HG03521 (cell line): Measurements from ENCODE around the gene NFE2L1.
"Not testable (repeated sequence)": the region's sequence is repeated elsewhere in the genome, so short reads cannot be mapped to it uniquely, and the experiment has no call there.

ENCODE experiments used
- ATAC-seq: cut with Tn5 transposase; IDR thresholded peaks from one replicate; pipeline ENCODE4 v1.9.1; 2021; ENCODE audit warnings: mild to moderate bottlenecking, moderate library complexity; ENCODE audit not compliant: unreplicated experiment

The NFE2L1 gene

DNA sequence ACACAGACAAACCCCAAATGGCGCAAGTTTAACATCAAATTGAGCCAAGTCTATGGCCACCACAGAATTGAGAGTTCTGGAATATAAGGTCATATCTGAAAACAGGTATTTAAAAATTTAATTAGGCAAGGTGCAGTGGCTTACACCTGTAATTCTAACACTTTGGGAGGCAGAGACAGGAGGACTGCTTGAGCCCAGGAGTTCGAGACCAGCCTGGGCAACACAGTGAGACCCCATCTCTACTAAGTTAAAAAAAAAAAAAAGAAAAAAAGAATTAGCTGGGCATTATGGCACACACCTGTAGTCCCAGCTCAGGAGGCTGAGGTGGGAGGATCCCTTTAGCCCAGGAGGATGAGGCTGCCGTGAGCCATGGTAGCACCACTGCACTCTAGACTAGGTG, 19.1 kb downstream of the NFE2L1 start:
- no peak for ATAC-seq

- ATAC-seq: not testable (repeated sequence)
Observed at GRCh38 chr17:48067808-48068207, 19.6 kb downstream of the NFE2L1 start.

DNA sequence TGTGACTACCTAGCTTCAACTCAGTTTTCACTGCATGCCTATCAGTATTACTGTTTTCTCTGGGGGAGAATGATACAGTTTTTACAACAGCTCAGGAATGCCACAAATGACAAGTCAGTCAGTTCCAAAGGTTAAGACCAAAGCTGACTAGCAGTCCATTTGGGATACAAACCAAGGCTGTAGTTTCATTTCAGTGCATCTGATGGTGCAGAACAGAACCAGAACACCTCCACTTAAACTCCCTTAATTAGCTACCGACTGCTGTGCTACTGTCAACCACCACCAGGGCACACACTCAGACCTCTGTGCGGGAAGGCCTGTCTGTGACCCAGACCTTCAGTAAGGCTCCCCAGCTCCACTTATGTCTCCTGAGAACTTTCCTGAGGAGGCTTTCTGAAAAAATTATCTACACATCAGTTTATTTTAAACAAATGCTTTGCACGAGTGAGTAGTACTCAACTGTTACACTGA, 20.4 kb downstream of the NFE2L1 start:
- ATAC-seq: no peak

DNA sequence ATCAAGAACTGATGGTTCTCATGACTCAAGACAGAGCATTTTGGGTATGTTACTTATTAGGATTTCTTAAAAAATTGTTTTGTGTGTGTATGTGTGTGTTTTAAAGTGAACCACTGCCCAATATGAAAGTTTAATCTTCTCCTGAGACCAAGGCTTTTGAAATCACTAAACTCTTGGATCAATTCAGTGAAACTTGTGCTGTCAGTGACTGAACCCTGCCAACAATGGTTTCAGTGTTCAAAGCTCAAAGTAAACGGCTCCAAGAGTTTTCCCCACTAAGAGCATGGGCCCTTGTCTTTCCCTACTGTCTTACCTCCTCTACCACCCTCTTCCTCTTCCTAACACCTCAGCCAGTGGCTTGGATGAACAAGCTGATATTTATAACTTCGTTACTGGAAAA, 22.0 kb downstream of the NFE2L1 start:
- no peak for ATAC-seq

- ATAC-seq: no peak
Observed at GRCh38 chr17:48071654-48072053, 23.5 kb downstream of the NFE2L1 start.

- not testable (repeated sequence) for ATAC-seq
Observed at GRCh38 chr17:48072811-48073210, 24.7 kb downstream of the NFE2L1 start.

DNA sequence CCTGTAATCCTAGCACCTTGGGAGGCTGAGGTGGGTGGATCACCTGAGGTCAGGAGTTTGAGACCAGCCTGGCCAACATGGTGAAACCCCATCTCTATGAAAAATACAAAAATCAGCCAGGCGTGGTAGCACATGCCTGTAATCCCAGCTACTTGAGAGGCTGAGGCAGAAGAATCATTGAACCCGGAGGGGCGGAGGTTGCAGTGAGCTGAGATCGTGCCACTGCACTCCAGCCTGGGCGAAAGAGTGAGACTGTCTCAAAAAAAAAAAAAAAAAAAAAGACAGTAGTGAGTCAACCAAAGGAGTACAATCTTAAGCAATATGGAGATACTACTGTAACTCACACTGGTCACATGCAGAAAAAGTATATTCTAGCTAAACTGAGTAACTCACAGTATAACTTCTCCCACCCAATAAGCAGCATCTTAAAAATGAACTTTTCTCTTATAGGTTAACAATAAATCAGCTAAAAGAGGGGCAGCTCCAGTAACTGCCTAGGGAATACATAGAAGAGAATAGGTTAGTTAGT, 25.5 kb downstream of the NFE2L1 start:
- ATAC-seq: not testable (repeated sequence)

DNA sequence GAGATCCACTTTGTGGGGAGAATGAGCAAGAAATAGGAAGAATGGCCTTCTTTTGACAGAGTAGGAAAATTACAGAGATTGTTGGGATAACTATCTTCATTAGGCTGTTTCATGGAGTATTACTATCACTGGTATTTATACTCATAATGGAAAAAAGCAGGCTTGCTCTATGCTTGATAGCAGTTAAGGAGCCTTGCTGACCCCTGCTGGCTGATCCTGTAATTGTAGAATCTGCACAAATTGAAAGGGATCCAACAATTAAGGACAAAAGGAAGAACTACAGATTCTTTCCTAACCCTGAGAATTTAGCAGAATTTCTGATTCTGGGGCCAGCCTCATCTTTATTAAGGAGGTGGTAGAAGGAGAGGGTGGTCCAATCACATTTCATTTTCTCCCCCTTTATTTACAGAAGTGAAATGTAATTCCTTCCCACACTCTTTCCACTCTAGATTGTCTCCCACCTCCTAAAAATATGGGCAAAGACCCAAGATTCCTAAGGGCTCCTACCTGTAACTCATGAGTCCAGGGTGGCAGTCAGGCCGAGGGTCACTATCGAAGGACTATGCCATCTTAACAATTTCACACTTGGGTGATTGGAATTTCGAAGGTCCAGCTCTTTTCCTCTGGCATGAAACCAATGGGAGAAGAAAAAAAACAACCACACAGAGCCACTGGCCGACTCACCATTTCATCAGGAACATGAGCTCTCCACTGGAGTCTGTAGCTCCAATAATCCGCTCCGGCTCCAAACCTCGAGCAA, 26.3 kb downstream of the NFE2L1 start:
- ATAC-seq: no peak

DNA sequence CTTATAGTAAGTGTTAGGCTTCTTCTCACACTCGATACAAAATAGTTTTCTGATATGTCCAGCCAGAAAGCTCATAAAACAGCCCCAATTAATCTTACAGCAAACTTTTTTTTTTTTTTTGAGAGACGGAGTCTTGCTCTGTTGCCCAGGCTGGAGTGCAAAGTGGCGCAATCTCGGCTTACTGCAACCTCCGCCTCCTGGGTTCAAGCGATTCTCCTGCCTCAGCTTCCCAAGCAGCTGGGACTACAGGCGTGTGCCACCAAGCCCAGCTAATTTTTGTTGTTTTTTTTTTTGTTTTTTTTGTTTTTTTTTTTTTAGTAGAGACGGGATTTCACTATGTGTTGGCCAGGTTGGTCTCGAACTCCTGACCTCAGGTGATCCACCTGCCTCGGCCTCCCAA, 29.0 kb downstream of the NFE2L1 start:
- ATAC-seq: not testable (repeated sequence)

DNA sequence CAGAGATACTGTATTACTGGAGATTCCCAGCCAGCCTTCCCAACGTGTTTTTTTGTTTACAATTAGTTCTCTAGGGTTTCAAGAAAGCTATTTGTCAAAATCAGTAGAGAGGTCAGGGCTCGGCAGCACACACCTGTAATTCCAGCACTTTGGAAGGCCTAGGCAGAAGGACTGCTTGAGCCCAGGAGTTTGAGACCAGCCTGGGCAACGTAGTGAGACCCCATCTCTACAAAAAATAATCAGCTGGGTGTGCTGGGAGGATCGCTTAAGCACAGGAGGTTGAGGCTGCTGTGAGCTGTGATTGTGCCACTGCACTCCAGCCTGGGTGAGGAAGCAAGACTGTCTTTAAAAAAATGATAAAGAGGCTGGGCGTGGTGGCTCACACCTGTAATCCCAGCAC, 33.7 kb downstream of the NFE2L1 start:
- ATAC-seq: no peak

DNA sequence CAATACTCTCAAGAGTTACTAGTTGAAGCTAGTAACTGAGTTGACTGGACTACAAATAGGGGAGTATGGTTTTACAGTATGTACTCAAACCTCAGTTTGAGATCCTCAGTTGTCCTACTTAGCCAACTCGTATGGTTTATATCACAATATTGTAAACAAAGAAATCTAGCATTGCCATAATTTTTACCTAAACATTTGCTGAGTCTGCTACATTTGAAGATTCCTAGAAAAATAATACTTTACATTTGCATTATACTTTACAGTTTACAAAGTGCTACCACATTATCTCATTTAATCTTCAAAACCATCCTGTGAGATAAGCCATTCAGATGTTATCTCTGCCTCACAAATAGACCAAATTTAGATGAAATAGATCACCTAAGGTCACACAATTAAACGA, 36.8 kb downstream of the NFE2L1 start:
- ATAC-seq: no peak

- ATAC-seq: no peak
Observed at GRCh38 chr17:48093341-48094045, 45.3 kb downstream of the NFE2L1 start.

- ATAC-seq: no peak
Observed at GRCh38 chr17:48095611-48096010, 47.5 kb downstream of the NFE2L1 start.

- ATAC-seq: no peak
Observed at GRCh38 chr17:48100160-48100559, 52.0 kb downstream of the NFE2L1 start.

DNA sequence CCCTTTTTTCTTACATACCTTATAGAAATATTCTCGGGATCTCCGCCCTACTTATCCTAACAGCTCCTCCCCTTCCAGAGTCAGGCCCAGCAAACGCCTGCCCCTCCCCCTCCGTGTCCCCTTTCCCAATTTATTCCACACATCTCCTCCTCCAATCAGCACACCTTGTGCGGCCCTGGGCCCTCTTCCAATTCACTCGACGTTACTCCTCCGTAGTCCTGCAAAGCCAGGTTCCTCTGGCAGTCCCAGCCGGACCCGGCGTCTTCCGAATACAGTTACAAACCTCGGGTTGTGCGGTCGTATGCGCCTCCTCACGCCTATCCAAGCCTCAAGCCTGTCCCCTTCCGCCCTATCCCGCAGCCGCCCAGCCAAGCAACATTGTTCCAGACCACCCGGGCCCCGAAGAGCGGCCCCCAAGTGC, 52.4 kb downstream of the NFE2L1 start:
- ATAC-seq: no peak

GRCh38 chr17:48101012-48101720, 53.0 kb downstream of the NFE2L1 start, which contains the start of gene CBX1:
Gene CBX1, minus strand, starts transcription at chr17:48101478. Its CDS starts 24,474 bp downstream, at chr17:48077004.
- ATAC-seq: peak; percentile 94

DNA sequence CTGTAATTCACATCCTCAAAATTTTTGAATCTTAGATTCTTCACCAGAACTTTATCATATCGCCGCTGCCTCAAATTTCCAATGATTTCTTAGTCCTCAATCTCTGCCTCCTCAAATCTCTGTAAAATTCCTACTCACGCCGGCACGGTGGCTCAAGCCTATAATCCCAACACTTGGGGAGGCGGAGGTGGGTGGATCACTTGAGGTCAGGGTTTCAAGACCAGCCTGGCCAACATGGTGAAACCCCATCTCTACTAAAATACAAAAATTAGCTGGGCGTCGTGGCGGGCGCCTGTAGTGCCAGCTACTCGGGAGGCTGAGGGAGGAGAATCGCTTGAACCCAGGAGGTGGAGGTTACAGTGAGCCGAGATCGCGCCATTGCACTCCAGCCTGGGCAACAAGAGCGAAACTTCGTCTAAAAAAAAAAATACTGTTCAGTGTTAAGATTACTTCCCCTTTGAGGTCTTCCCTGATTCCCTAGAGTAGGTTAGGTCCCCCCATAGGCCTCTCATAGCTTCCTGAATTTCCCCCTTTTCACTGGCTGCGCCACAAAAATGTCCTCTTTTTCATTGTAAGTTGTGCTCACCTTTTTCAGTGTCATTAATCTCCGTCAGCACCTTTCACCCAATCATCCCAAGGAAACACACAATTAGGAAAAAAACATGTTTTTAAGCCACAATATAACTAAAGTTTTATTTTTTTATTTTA, 54.0 kb downstream of the NFE2L1 start:
- ATAC-seq: no peak

- ATAC-seq: no peak
Observed at GRCh38 chr17:48102798-48103715, 54.9 kb downstream of the NFE2L1 start.

GRCh38 chr17:48104440-48104839, 56.3 kb downstream of the NFE2L1 start:
- ATAC-seq: no peak

DNA sequence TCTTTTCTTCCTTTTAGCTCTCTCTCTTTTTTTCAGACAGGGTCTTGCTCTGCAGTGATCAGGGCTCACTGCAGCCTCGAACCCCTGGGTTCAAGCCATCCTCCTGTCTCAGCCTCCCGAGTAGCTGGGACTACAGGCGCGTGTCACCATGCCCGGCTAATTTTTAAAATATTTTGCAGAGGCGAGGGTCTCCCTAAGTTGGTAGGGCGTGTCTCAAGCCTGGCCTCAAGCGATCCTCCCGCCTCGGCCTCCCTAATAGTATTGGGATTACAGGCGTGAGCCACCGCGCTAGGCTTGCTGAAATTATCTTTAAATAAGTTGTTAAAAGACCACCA, 58.6 kb downstream of the NFE2L1 start:
- no peak for ATAC-seq
